Measurements from ENCODE around the gene CCDC141.

The CCDC141 gene

DNA sequence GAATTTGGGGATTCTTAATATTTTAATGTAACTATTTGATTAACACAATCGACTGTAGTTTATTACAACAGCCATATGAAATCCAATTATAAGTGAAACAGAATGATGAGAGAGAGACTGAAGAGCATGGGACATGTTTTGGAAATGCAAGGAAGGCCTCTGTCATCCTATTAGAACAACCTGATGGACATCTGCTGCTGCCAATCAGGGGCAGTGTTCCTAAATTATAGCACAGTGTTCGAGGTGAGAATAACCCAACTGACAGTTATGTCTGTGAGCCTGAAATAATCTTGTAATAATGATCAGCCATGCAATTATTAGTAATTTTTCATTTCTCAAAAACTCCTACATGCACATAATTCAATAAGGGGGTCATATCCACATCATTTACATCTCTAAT, 73.6 kb downstream of the CCDC141 start:
- no peak for DNase-seq (ENCODE audit: low read depth in 2 of 2)

- DNase-seq (ENCODE audit: low read depth in 2 of 2), result no peak
Observed at GRCh38 chr2:178962805-178963433, 87.0 kb downstream of the CCDC141 start.

- no peak for DNase-seq (ENCODE audit: low read depth in 2 of 2)
Observed at GRCh38 chr2:178962152-178962551, 87.8 kb downstream of the CCDC141 start.

GRCh38 chr2:178954049-178954448, 95.9 kb downstream of the CCDC141 start:
- no peak for DNase-seq (ENCODE audit: low read depth in 2 of 2)

- DNase-seq (ENCODE audit: low read depth in 2 of 2), result no peak
Observed at GRCh38 chr2:178951266-178952006, 98.5 kb downstream of the CCDC141 start.

GRCh38 chr2:178949584-178949983, 100.4 kb downstream of the CCDC141 start:
- DNase-seq (ENCODE audit: low read depth in 2 of 2), result no peak

DNA sequence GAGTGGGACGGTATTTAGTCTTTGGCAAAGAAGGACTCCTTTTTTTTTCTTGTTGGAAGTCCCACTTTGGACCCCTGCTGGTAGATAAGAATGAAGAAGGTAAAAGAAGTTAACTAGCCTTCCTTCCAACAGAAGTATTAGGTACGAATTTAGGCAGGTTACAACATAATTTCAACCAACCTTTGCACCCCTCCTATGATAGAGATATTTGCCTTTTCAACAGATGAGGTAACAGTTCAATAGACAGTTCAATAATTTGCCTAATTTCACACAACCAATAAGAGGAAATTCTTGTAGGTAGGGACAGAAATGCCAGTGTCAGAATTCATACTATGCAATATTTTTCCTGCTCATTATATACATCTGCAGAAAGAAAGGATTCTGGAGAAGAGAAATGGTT, 100.8 kb downstream of the CCDC141 start:
- no peak for DNase-seq (ENCODE audit: low read depth in 2 of 2)

GRCh38 chr2:178947006-178947405, 102.9 kb downstream of the CCDC141 start:
- no peak for DNase-seq (ENCODE audit: low read depth in 2 of 2)

- DNase-seq (ENCODE audit: low read depth in 2 of 2), result no peak
Observed at GRCh38 chr2:178946494-178946893, 103.4 kb downstream of the CCDC141 start.

DNA sequence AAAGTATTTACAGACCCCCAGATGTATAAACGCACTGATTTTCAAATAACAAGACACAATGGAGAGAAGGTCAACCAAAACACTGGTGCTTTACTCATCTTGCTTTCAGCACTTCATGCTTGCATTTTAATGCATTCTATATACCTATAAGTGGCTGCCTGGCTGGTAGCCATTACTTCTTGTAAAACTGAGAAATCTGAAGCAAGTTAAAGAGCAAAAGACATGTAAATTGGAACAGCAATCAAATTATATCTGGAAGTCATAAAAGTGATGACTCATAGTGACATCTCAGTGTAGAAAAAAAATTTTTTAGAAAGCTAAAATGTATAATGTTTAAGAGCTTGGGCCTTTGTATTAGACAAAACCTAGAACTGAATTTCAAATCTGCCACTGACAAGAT, 106.2 kb downstream of the CCDC141 start:
- no peak for DNase-seq (ENCODE audit: low read depth in 2 of 2)

- no peak for DNase-seq (ENCODE audit: low read depth in 2 of 2)
Observed at GRCh38 chr2:178934571-178934970, 115.4 kb downstream of the CCDC141 start.

DNA sequence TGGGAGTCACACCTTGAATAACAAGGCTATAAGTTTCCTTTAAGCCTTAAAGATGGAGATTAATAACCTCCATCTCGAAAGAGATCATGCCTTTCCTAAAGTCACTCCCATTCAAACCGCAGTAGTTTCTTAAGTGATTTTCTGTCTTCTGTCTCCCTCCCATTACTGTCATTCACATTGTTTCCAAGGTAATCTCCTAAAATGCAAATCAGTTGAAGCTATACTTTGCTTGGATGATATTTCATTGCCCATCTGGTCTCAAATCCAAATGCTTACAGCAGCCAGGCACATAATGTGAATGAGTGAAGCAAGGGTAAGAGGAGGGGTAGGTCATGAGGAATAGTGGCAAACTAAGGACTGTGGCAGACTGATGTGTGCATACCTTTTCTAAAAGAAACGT, 116.4 kb downstream of the CCDC141 start:
- no peak for DNase-seq (ENCODE audit: low read depth in 2 of 2)

GRCh38 chr2:178928077-178928476, 121.9 kb downstream of the CCDC141 start:
- DNase-seq (ENCODE audit: low read depth in 2 of 2), result no peak

GRCh38 chr2:178927173-178927572, 122.8 kb downstream of the CCDC141 start:
- no peak for DNase-seq (ENCODE audit: low read depth in 2 of 2)

- no peak for DNase-seq (ENCODE audit: low read depth in 2 of 2)
Observed at GRCh38 chr2:178924817-178925216, 125.1 kb downstream of the CCDC141 start.

GRCh38 chr2:178923546-178923945, 126.4 kb downstream of the CCDC141 start:
- DNase-seq (ENCODE audit: low read depth in 2 of 2), result no peak

- no peak for DNase-seq (ENCODE audit: low read depth in 2 of 2)
Observed at GRCh38 chr2:178920916-178921513, 128.9 kb downstream of the CCDC141 start.

DNA sequence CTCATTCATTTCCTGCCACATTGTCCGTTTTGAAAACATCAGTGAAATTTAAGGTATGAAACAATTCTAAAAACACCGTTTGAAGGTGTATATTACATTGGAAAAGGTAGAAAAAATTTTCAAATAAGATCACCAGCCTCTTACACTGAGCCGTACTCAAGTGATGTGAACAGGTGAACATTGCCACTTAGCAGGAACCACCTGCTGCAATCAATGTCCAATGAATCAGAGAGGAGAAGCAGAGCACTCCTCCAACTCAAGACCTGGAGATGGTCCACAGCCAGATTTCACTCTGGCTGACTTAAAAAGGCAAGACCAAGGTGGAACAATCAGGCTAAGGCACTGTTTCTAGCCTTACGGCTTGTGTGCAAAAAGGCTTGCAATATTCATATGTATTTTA, 132.4 kb downstream of the CCDC141 start:
- DNase-seq (ENCODE audit: low read depth in 2 of 2), result no peak

DNA sequence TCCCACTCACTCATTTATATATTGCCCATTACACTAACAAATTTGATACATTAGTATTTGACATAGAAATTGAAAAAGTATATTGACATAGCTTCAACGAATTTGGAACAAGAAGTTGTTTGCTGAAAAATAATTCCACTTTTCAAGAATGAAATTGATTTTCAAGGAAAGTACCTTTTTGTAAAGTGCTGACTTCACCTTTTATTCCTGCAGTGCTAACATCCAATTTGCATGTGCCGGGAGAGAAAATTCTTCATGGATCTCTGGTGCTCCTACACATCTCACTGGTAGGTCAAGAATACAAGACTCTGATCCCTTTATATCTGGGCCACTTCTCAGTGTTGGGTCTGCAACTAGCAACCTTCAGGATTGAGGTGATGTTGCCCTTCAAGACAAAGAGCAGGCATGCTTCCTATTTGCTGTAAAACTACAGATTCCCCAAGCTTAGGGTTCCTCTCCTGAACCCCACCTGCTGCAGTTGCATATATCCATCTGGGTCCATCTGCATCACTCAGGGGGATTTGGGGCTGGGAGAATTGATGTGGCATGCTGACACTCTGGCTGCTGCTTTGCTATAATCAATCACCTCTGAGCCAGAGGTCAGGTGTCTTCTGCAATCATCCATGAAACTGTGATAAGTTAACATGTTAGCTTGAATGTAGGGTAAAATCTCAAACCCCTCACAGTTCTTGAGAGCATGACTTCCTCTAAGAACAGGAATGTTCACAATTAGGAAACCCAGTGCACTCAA, 134.3 kb downstream of the CCDC141 start:
- no peak for DNase-seq (ENCODE audit: low read depth in 2 of 2)

DNA sequence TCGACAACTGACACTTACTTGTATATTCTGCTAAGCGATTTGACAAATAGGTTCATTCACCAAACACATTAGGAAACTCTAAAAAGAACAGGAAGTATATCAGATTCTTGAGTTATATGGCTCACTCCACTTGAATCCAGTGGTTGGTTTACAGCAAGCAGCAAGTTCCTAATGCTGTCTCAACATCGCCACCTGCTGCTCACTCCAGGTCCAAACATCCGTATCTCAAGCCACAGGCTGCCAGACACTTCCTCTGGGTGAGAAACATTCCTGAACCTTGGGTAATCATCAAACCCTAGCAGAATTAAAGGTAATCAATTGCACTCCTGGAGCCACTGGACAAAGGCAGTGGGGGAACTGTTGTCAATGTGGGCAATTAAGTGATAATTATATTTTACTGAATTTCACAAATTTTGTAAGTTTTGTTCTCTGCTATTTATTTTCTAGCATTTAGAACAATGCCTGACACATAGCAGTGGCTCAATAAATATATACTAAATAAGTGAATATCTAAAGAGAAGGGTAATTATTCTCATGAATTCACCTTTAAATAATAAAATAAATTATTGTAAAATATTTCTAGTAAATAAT, 135.6 kb downstream of the CCDC141 start:
- peak; percentile 41 to 53 for DNase-seq (ENCODE audit: low read depth in 2 of 2)

GRCh38 chr2:178913049-178913441, 136.9 kb downstream of the CCDC141 start:
- no peak for DNase-seq (ENCODE audit: low read depth in 2 of 2)

DNA sequence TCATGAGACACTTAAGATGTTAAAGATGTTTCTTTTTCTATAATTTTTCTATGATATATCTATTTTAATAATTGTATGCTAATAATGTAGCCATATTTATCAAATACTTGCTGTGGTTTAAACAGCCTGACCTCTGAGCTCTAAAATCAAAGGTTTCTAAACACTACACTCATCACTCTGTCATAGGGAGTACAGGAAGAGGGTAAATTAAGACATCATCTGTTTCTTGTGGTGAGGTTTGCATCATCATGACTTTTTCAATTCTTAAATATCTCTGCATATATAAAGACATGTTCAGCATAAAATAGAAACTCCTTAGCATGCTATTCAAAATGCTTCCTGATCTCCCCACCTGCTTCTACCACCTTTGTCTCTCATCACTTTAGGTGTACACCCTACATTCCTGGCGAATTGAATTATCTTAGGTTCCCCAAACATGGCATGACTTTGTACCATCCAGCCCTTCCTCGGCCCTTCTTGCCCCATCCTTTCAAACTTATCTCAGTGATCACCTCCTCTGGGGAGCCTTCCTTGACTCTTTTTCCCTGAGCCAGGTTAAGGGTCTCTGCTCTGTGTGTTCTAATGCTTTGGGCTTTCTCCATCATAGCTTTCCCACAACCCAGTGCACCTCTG, 137.4 kb downstream of the CCDC141 start:
- no peak for DNase-seq (ENCODE audit: low read depth in 2 of 2)
